Measurements from ENCODE around the gene KLK13.
A peak's percentile ranks its signal among the peaks of the same experiment; 100 is the strongest.

The KLK13 gene, protein sequence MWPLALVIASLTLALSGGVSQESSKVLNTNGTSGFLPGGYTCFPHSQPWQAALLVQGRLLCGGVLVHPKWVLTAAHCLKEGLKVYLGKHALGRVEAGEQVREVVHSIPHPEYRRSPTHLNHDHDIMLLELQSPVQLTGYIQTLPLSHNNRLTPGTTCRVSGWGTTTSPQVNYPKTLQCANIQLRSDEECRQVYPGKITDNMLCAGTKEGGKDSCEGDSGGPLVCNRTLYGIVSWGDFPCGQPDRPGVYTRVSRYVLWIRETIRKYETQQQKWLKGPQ

GRCh38 chr19:51064534-51065220 lies at the start of gene KLK13:
Gene KLK13, minus strand, starts transcription at chr19:51065092. Its CDS starts 25 bp downstream, at chr19:51065067.
- DNase-seq = peak in 1 of 2 donors; percentile 4

GRCh38 chr19:51114087-51114729 lies 49.3 kb upstream of the KLK13 start:
- no peak for DNase-seq

- DNase-seq = no peak
Measured at GRCh38 chr19:51111606-51112005, 46.7 kb upstream of the KLK13 start.

GRCh38 chr19:51110666-51110971 lies 45.7 kb upstream of the KLK13 start:
- no peak for DNase-seq

DNA sequence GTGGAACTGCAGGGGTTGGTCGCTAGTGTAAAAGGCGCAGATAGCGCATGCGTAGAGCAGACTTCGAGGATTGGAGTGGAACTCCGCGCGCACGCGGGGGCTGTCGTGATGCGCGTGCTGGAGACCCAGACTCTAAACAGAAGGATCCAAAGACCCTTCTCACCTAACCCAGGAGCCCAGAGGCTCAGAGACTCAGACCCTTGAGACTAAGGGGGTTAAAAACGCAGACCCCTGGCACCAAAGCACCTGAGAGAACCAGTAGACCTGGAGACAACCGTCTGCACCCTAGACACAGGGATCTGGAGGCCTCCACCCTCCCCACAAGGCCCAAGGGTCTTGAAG lies 43.9 kb upstream of the KLK13 start:
- DNase-seq = no peak

GRCh38 chr19:51108066-51108804 lies 43.3 kb upstream of the KLK13 start, which contains the start of gene CTU1:
Gene CTU1, minus strand, starts transcription at chr19:51108409. Its CDS starts 3,840 bp downstream, at chr19:51104569.
- DNase-seq = peak; percentile 96 to 99

DNA sequence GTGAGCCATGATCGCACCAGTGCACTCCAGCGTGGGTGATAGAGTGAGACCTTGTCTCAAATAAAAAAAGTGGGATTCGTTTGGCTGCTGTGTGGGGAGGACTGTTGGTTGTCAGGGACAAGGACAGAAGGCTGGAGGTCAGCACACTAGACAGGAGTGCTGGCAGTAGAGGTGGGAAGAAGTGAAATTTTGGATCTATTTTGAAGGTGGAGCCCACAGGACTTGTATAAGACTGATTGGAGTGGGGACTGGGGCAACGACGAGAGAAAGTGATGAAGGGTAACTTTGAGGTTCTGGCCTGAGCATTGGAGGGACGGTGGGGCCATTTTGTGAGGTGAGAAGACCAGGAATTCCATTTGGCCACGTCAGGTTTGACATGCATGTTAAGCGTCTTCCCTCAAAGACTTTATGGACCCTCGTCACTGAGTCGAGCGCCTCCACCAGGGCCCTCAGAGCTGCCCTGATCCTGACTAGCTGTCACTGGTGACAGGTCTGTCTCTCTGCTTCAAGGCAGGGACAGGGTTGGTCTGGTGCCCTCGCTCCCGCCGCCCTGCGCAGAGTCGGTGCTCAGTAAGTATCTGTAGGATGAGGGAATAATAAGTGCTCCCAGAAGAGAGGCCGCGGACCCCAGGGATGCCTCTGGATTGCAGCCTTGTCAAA lies 42.6 kb upstream of the KLK13 start:
- DNase-seq = no peak

DNA sequence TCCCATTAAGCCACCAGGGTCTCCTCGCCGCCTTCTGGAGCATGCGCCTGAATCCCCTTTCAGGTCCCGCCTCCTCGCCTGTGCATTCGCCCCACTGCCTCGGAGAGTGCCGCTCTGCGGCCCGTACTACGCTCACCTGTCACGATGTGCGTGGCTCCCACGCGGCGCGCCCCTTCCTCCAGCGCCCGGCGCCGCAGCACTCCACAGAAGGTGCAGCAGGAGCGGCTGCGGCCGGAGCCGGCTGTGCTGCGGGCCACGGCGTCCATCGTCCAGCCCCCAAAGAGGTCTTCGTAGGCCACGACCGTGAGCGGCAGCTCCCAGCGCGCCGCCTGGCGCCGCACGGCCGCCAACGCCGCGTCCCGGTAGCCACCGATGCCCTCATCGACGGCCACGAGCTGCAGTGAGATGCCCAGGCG lies 39.0 kb upstream of the KLK13 start:
- DNase-seq = no peak

- DNase-seq = no peak
Measured at GRCh38 chr19:51102991-51103390, 38.1 kb upstream of the KLK13 start.

DNA sequence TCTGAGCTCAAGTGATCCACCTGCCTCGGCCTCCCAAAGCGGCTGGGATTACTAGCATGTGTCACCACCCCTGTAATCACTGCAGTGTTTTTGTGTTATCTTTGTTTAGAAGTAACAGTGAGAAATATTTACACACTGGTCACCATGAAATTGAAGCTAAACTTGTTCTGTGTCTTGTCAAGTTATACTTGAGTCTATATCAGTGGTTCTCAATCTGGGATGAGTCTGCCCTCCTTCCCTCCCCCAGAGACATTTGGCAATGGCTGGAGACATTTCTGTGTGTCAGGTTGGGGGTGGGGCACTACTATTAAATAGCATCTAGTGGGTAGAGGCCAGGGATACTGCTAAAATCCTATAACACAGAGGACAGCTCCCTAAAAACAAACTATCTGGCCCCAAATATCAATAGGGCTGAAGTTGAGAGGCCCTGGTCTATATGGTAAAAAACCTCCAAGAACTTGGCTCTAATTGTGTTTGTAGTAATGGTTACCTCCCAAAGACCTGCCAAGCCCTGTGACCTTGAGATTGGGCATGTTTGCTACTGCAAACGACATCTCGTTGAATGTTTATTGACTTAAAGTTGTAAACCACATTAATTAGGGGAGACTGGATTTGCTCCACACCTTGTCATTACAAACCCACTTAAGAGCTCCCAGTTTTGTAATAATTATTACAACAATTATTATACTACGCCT lies 36.4 kb upstream of the KLK13 start:
- DNase-seq = no peak

DNA sequence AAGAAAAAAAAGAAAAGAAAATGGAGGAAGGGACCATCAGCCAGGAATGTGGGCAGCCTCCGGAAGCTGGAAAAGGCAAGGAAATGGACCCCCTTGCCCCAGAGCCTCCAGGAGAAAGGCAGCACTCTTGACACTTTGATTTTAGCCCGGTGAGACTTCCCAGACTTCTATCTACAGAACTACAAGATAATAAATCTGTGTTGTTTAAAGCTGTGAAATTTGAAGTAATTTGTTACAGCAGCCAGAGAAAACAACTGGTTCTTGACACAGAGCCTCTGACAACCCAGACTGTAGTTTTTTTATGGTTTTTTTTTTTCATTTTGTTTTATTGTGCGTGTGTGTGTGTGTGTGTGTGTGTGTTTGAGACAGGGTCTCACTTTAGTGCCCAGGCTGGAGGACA lies 35.7 kb upstream of the KLK13 start:
- DNase-seq = no peak

DNA sequence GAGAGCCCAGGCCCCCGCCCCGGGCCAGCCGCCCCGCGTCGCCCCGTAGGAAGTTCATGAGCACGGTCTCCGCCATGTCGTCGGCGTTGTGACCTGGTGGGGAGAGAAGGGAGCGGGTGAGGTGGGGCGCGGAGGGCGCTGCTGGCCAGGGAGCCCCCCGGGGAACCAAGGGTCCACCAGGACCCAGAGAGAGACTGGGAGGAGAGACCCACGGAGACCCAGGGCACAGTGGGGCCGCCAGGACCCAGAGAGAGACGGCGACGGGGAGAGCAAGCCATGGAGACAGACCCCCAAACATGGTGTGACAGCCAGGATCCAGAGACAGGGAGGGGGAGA lies 34.1 kb upstream of the KLK13 start:
- no peak for DNase-seq

GRCh38 chr19:51098365-51099046 lies 33.6 kb upstream of the KLK13 start:
- peak in 1 of 2 donors; percentile 30 for DNase-seq

DNA sequence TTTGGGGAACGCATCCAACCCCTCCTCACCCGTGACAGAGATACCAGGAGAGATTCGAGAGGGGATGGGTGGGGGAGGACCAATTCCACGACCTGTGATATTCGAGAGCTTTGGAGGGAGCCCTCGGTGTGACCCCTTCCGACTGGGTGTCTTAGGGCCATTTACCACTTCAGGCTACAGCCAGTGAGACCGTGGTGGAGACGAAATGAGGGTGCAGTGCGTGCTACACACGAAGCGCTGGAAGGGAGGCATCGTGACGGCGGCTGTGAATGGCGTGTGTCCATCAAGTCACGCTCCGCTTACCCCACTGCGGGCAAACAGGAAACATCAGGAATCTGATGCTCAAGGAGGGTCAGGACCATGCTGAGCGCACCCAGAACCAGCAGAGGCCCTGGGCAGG lies 32.9 kb upstream of the KLK13 start:
- DNase-seq = no peak

- DNase-seq = peak; percentile 81 to 83
Measured at GRCh38 chr19:51097166-51097738, 32.4 kb upstream of the KLK13 start.

DNA sequence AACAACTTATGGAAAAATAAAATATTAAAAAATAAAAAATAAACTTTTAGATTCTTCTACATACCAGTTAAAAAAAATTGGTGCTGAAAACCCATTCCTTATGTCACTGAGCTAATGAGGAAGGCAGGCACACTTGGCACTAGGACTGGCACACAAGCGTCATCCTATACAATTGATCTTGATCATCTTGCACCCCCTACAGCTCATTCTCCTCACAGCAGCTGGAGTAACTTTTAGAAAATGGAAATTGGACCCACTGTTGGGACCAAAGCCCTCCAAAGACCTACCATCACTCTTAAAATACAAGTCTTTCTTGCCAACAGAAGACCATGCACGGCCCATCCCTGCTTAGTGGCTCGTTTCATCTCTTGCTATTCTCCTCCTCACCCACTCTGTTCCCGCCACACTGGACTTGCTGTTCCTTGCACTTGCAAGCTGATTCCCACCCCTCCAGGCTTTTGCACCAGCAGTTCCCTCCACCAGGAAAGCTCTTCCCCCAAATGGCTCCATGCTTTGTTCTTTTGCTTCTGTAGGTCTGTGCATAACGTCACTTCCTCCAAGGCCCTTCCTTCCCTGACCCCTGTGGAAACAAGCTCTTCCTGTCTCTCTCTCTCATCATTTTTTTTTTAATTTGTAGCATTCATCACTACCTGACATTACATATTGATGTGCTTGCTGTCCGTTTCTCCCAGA lies 31.7 kb upstream of the KLK13 start:
- no peak for DNase-seq

DNA sequence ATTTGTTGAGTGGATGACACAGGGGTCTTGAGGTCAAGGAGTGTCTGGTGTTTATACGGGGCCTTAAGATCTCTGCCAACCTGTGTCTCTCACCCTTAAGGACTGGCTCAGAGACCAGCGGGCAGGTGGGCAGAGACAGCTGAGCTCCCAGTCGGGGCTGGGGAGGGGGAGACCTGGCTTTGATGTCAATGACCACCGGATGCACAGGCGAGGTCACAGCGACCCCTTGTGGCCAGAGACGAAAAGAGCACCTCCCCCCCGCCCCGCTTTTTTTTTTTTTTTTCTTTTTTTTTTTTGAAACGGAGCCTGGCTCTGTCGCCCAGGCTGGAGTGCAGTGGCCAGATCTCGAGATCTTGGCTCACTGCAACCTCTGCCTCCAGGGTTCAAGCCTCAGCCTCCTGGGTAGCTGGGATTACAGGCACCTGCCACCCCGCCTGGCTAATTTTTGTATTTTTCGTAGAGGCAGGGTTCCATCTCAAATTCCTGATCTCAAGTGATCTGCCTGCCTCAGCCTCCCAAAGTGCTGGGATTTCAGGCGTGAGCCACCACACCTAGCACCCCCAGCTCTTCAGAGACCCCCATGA lies 29.9 kb upstream of the KLK13 start:
- peak; percentile 44 to 52 for DNase-seq

DNA sequence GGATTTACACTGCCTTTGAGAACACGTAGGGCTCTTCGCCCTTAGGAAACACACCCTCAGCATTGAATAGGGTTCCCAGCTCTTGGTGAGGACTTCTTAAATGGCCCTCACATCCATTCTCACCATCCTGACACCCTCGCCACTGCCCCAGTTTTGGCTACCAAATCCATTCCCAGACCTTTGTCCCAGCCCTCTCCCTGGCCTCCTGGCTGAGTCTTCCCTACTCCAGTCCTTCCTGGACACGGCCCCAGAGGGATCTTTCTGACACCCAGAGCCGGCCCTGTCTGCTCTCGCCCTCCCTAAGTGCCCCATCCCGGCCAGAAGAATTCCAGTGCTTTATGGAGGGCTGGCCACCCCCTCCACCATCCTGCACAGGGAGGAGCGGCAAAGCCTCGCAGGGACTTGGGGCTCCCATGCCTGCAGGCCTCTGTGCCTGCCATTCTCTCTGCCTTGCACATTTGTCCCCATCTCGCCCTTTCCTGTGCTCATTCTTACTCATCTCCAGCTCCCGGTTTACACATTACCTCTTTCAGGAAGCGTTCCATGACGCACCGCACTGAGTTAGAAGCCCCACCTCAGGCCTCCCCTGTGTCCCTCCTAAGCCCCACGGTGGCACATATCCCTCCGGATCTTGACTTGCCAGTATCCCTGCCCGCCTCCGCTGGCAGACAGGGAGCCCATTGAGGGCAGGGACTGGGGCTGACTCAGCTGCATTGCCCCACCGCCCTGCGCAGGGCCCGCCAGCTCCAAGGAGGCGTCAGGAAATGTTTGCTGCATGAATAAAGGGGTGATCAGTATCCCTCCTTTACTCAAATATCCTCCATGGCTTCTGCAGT lies 28.8 kb upstream of the KLK13 start:
- no peak for DNase-seq

DNA sequence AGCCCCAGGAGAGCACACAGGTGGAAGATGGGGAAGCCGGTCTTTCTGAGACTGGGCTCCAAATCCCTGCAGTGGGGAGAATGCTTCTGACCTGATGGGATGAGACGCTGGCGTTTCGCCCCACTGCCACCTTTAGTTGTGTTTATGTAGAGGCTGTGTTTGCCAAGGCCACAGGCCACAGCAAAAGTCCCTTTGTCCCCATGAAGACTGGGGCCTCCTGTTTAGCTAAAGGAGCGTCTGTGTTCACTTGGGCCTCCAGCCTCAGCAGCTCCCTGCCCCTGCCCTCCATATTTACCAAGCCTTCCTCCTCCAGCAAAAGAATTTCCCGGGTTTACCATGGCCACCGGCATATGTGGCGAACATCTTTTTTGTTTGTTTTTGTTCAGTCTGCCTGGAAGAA lies 28.2 kb upstream of the KLK13 start:
- no peak for DNase-seq
